ENCODE data around the gene TAAR9. TPM values are rescaled to one million over a fixed set of nuclear protein-coding genes. Genes with fewer than 3 reads are reported as not detected.

The TAAR9 gene, protein sequence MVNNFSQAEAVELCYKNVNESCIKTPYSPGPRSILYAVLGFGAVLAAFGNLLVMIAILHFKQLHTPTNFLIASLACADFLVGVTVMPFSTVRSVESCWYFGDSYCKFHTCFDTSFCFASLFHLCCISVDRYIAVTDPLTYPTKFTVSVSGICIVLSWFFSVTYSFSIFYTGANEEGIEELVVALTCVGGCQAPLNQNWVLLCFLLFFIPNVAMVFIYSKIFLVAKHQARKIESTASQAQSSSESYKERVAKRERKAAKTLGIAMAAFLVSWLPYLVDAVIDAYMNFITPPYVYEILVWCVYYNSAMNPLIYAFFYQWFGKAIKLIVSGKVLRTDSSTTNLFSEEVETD
- total RNA-seq: not detected

DNA sequence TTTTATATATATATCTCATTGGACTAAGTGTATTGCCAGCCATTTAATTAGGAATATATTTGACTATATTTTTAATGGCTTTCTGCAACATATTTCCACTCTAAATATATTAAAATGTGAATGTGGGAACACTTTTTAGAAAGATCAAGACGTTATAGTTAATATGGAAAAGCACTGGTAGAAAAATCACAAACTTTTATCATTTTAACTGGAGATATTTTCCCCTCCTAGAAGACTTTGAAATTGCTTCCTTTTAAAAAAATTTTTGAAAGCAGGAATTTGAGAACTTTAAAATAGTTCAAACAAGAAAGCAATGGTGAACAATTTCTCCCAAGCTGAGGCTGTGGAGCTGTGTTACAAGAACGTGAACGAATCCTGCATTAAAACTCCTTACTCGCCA, at the start of gene TAAR9:
Gene TAAR9, plus strand, starts transcription at position 301 of the 400 bp plus-strand sequence. Its CDS starts 13 bp downstream, at position 314.
- Histone ChIP-seq H3K27me3 (no peaks in the 10 kb centered on the region), H3K27ac (no peak within 1 kb of the TSS), H3K36me3 (no peaks in the 10 kb centered on the region), H3K4me1 (no peaks in the 10 kb centered on the region), H3K4me3 (no peak within 1 kb of the TSS), H3K9me3 (no peaks in the 10 kb centered on the region)
- no peak for TF ChIP-seq POLR2A (IDR thresholded peaks at IDR 0.05)
- TF ChIP-seq, protein P1, sequence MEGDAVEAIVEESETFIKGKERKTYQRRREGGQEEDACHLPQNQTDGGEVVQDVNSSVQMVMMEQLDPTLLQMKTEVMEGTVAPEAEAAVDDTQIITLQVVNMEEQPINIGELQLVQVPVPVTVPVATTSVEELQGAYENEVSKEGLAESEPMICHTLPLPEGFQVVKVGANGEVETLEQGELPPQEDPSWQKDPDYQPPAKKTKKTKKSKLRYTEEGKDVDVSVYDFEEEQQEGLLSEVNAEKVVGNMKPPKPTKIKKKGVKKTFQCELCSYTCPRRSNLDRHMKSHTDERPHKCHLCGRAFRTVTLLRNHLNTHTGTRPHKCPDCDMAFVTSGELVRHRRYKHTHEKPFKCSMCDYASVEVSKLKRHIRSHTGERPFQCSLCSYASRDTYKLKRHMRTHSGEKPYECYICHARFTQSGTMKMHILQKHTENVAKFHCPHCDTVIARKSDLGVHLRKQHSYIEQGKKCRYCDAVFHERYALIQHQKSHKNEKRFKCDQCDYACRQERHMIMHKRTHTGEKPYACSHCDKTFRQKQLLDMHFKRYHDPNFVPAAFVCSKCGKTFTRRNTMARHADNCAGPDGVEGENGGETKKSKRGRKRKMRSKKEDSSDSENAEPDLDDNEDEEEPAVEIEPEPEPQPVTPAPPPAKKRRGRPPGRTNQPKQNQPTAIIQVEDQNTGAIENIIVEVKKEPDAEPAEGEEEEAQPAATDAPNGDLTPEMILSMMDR (IDR thresholded peaks at IDR 0.05): no peak
- TF ChIP-seq POLR2AphosphoS5 (IDR thresholded peaks at IDR 0.05; ENCODE audit: insufficient read depth in 1 of 2, low read depth in 1 of 2): no peak
- intact Hi-C loops (cut with DNase I): no loop called here
- DNase-seq (ENCODE audit: extremely low spot score in 2 of 2): no peak

DNA sequence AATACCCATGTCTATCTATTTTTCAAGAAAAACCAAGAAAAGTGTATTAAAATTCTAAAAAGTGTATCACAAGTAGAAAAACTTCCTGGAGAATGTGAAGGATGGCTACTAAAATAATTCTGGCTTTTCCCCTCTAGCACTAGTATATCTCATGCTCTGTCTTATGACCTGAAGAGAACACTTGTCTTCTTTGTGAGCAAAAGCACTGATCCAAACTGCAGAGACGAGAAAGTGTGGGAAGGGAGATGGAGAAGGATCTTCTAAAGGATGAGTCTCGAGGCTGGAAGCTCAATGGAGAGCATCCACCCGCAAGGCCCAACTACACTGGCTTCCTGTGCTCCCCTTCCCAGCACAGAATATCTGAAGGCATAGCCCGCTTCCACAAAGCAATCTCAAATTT, 48.7 kb upstream of the TAAR9 start:
- no peak for DNase-seq (ENCODE audit: extremely low spot score in 2 of 2)
- Histone ChIP-seq H3K27ac (peak overlapping the region; percentile 45), H3K27me3 (no peaks in the 10 kb centered on the region), H3K4me1 (peaks cover 28% of the 10 kb centered on the region), H3K36me3 (no peaks in the 10 kb centered on the region), H3K4me3 (no peak overlapping the region), H3K9me3 (no peaks in the 10 kb centered on the region)
- TF ChIP-seq POLR2AphosphoS5 (IDR thresholded peaks at IDR 0.05; ENCODE audit: insufficient read depth in 1 of 2, low read depth in 1 of 2): no peak
- TF ChIP-seq POLR2A (IDR thresholded peaks at IDR 0.05): no peak
- TF ChIP-seq, protein P1 (IDR thresholded peaks at IDR 0.05): no peak
- intact Hi-C loops (cut with DNase I): loop anchor here (10.0 kb wide), 1 partner anchor 195 kb away; no protein-coding TSS in a partner anchor

DNA sequence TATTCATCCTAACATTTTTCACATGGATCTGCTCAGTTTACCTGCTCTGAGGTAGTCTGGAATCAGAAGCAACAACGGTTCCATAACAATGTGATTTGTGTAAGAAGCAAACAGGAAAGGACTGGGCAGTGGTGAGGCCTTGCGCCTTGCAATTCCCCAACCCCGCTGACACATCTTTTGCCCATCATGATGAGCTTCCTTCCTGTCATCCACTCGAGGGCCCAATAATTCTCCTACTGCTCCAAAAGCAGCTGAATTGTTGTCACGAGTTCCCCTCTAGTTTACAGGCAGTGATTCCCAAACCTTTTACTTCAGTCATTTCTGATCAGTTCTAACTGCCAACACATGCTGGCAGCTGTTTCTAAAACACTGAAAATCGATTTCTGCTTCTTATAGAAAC, 48.1 kb upstream of the TAAR9 start:
- peak overlapping the region; percentile 45 for H3K27ac ChIP-seq
- no peak for DNase-seq (ENCODE audit: extremely low spot score in 2 of 2)
- TF ChIP-seq POLR2AphosphoS5 (IDR thresholded peaks at IDR 0.05; ENCODE audit: insufficient read depth in 1 of 2, low read depth in 1 of 2) (no peak), POLR2A (IDR thresholded peaks at IDR 0.05) (no peak)
- TF ChIP-seq, protein P1 (IDR thresholded peaks at IDR 0.05): no peak
- no peak overlapping the region for H3K4me3 ChIP-seq
- H3K9me3 ChIP-seq: no peaks in the 10 kb centered on the region
- no peaks in the 10 kb centered on the region for H3K36me3 ChIP-seq
- H3K27me3 ChIP-seq: no peaks in the 10 kb centered on the region
- intact Hi-C loops (cut with DNase I): no loop called here
- H3K4me1 ChIP-seq: peaks cover 28% of the 10 kb centered on the region

DNA sequence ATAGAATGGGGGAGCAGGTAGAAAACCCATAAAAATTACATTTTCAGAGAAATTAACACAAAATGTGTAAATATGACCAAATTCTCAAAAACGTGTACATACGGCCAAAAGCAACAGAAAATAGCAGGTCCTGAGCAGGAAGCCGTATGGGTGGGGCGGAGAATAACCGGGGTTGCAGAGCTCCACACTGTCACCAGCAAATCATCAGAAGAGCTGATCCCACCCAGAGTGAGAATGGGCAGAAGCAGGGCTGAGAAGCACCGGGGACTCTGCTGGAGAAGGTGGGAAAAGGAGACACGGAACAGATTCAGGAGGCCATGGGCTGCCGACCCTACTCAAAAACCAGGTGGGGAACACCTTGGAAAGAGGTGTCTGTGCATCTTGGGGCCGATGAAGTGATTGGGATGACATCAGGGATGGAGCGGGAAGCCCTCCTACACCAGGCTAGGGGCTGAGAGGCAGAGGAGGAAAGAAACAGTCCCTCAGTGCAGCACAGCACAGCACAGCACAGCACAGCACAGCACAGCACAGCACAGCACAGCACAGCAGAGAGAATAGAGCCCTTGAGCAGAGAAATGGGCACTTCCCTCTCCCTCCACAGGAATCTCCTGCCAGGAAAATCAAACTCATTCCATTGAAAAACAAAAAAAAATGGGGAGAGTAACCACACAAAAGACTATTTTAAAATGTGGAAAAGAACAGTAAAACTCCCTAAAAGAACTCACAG, 47.4 kb upstream of the TAAR9 start:
- Histone ChIP-seq H3K4me1 (peaks cover 33% of the 10 kb centered on the region), H3K27me3 (no peaks in the 10 kb centered on the region), H3K36me3 (no peaks in the 10 kb centered on the region), H3K27ac (peak overlapping the region; percentile 45), H3K4me3 (no peak overlapping the region), H3K9me3 (no peaks in the 10 kb centered on the region)
- intact Hi-C loops (cut with DNase I): no loop called here
- TF ChIP-seq, protein P1 (IDR thresholded peaks at IDR 0.05): no peak
- TF ChIP-seq POLR2AphosphoS5 (IDR thresholded peaks at IDR 0.05; ENCODE audit: insufficient read depth in 1 of 2, low read depth in 1 of 2) (no peak), POLR2A (IDR thresholded peaks at IDR 0.05) (no peak)
- no peak for DNase-seq (ENCODE audit: extremely low spot score in 2 of 2)

Measured in vagina (tissue), 2 donors.